Measurements from ENCODE around the gene NEURL1B.
"Not testable (repeated sequence)": the region's sequence is repeated elsewhere in the genome, so short reads cannot be mapped to it uniquely, and the experiment has no call there.

The NEURL1B gene

GRCh38 chr5:172600571-172600970 is 40.5 kb upstream of the NEURL1B start:
- no peak overlapping the region for H3K4me3 ChIP-seq (ENCODE audit: low read length)
- no peak for TF ChIP-seq ZNF274 (IDR thresholded peaks at IDR 0.05; ENCODE audit: low read depth, low read length)

GRCh38 chr5:172601576-172601975 is 39.5 kb upstream of the NEURL1B start:
- not testable (repeated sequence) for H3K4me3 ChIP-seq (ENCODE audit: low read length)

- no peak for TF ChIP-seq ZNF274 (IDR thresholded peaks at IDR 0.05; ENCODE audit: low read depth, low read length)
- no peak overlapping the region for H3K4me3 ChIP-seq (ENCODE audit: low read length)
Observed at GRCh38 chr5:172602783-172603231, 38.3 kb upstream of the NEURL1B start.

GRCh38 chr5:172603251-172603806 is 37.7 kb upstream of the NEURL1B start:
- TF ChIP-seq ZNF274 (IDR thresholded peaks at IDR 0.05; ENCODE audit: low read depth, low read length): no peak
- no peak overlapping the region for H3K4me3 ChIP-seq (ENCODE audit: low read length)

- H3K4me3 ChIP-seq (ENCODE audit: low read length): no peak overlapping the region
- no peak for TF ChIP-seq ZNF274 (IDR thresholded peaks at IDR 0.05; ENCODE audit: low read depth, low read length)
Observed at GRCh38 chr5:172605466-172605865, 35.6 kb upstream of the NEURL1B start.

- TF ChIP-seq ZNF274 (IDR thresholded peaks at IDR 0.05; ENCODE audit: low read depth, low read length): no peak
Observed at GRCh38 chr5:172606156-172606785, 34.8 kb upstream of the NEURL1B start.

GRCh38 chr5:172607213-172607793 is 33.8 kb upstream of the NEURL1B start:
- H3K4me3 ChIP-seq (ENCODE audit: low read length): no peak overlapping the region
- no peak for TF ChIP-seq ZNF274 (IDR thresholded peaks at IDR 0.05; ENCODE audit: low read depth, low read length)

More at GRCh38 chr5:172606156-172606785, 34.8 kb upstream of the NEURL1B start:
- H3K4me3 ChIP-seq (ENCODE audit: low read length): no peak overlapping the region

GRCh38 chr5:172608773-172609172 is 32.3 kb upstream of the NEURL1B start:
- TF ChIP-seq ZNF274 (IDR thresholded peaks at IDR 0.05; ENCODE audit: low read depth, low read length): no peak
- no peak overlapping the region for H3K4me3 ChIP-seq (ENCODE audit: low read length)

- no peak overlapping the region for H3K4me3 ChIP-seq (ENCODE audit: low read length)
- TF ChIP-seq ZNF274 (IDR thresholded peaks at IDR 0.05; ENCODE audit: low read depth, low read length): no peak
Observed at GRCh38 chr5:172610643-172611042, 30.4 kb upstream of the NEURL1B start.

GRCh38 chr5:172611913-172612312 is 29.1 kb upstream of the NEURL1B start:
- no peak for TF ChIP-seq ZNF274 (IDR thresholded peaks at IDR 0.05; ENCODE audit: low read depth, low read length)
- no peak overlapping the region for H3K4me3 ChIP-seq (ENCODE audit: low read length)

- H3K4me3 ChIP-seq (ENCODE audit: low read length): no peak overlapping the region
- no peak for TF ChIP-seq ZNF274 (IDR thresholded peaks at IDR 0.05; ENCODE audit: low read depth, low read length)
Observed at GRCh38 chr5:172612771-172613170, 28.3 kb upstream of the NEURL1B start.

- H3K4me3 ChIP-seq (ENCODE audit: low read length): no peak overlapping the region
- no peak for TF ChIP-seq ZNF274 (IDR thresholded peaks at IDR 0.05; ENCODE audit: low read depth, low read length)
Observed at GRCh38 chr5:172616136-172616535, 24.9 kb upstream of the NEURL1B start.

- H3K4me3 ChIP-seq (ENCODE audit: low read length): no peak overlapping the region
- no peak for TF ChIP-seq ZNF274 (IDR thresholded peaks at IDR 0.05; ENCODE audit: low read depth, low read length)
Observed at GRCh38 chr5:172616730-172617129, 24.3 kb upstream of the NEURL1B start.

- H3K4me3 ChIP-seq (ENCODE audit: low read length): no peak overlapping the region
- no peak for TF ChIP-seq ZNF274 (IDR thresholded peaks at IDR 0.05; ENCODE audit: low read depth, low read length)
Observed at GRCh38 chr5:172617817-172618216, 23.2 kb upstream of the NEURL1B start.

GRCh38 chr5:172618574-172619365 is 22.3 kb upstream of the NEURL1B start:
- no peak overlapping the region for H3K4me3 ChIP-seq (ENCODE audit: low read length)
- TF ChIP-seq ZNF274 (IDR thresholded peaks at IDR 0.05; ENCODE audit: low read depth, low read length): no peak
